ENCODE measurements around the gene GGT6. TPM values are rescaled to one million over a fixed set of nuclear protein-coding genes. Genes with fewer than 3 reads are reported as not detected.

The GGT6 gene
- total RNA-seq, 4 donors from 2014 or later, result 214 to 308 (median 283) TPM

DNA sequence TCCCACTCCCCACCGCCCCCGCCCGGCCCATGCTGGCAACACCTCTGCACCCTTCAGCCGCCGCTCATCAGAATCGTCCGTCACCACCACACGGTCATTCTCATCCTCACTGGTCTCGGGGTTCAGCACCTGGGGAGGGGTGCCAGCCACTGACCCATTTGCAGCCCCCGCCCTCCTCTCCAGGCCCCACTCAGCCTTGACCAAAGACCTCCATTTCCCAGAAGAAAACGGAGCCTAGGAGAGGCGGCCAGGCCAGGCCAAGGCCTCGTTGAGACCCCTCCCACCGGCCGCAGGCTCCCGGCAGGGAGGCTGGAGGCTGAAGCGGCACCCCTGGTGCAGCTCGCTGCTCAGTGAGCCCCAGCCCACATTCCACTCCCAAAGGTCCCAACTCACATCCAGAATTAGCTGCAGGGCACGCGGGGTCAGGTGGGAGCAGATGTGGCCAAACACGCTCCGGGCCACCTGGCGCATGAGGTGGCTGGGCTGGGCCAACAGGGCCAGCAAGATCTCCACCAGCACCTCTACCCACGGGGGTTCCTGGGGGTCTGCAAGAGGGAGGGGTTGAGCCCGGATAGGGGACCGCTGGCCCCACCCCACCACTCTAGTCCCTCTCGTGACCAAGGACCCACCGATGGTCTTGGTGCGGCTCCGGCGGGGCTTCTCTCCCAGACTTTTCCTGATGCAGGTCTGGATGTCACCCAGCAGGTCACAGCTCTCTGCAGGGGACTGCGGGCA is 15.0 kb downstream of the GGT6 start:
- Histone ChIP-seq H3K9me3 (no peaks in the 10 kb centered on the region), H3K36me3 (peaks cover 0 to 51% (median 10%) of the 10 kb centered on the region in 4 donors), H3K4me1 (no peaks in the 10 kb centered on the region), H3K27me3 (no peaks in the 10 kb centered on the region), H3K27ac (no peak overlapping the region), H3K4me3 (no peak overlapping the region)
- TF ChIP-seq POLR2AphosphoS5 (IDR thresholded peaks at IDR 0.05), result no peak
- no peak for TF ChIP-seq EP300 (IDR thresholded peaks at IDR 0.05; ENCODE audit: low read depth)
- TF ChIP-seq, protein P1, sequence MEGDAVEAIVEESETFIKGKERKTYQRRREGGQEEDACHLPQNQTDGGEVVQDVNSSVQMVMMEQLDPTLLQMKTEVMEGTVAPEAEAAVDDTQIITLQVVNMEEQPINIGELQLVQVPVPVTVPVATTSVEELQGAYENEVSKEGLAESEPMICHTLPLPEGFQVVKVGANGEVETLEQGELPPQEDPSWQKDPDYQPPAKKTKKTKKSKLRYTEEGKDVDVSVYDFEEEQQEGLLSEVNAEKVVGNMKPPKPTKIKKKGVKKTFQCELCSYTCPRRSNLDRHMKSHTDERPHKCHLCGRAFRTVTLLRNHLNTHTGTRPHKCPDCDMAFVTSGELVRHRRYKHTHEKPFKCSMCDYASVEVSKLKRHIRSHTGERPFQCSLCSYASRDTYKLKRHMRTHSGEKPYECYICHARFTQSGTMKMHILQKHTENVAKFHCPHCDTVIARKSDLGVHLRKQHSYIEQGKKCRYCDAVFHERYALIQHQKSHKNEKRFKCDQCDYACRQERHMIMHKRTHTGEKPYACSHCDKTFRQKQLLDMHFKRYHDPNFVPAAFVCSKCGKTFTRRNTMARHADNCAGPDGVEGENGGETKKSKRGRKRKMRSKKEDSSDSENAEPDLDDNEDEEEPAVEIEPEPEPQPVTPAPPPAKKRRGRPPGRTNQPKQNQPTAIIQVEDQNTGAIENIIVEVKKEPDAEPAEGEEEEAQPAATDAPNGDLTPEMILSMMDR (IDR thresholded peaks at IDR 0.05), result no peak
- no peak for TF ChIP-seq POLR2A (IDR thresholded peaks at IDR 0.05)
- intact Hi-C loops (cut with DNase I; ENCODE audit: low total_unique reads), result no loop called here
- DNase-seq, result no peak
- 93 to 100% methylated on average over 1 to 32 of the region's 32 CpGs for WGBS, 2 donors (ENCODE audit: low coverage in 1 of 2)
- in situ Hi-C loops (cut with MboI; ENCODE audit: low pct_ligation_motif_present in 1 of 4, low pct_unique_long_range_greater_than_20kb in 1 of 4, low sequenced_read_pairs in 3 of 4), result no loop called here

DNA sequence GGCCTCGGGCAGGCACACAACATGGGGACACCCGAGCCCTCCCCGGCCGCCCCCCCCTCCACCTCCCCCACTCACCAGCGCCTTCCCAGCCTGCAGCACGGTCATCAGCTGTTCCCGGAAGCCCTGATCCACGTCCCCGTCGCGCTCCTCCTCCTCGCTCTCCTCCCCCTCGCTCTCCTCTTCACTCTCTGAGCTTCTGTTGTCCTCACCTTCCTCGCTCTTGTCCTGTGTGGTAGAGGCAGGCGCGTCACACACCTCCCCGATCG is 15.5 kb downstream of the GGT6 start:
- in situ Hi-C loops (cut with MboI; ENCODE audit: low pct_ligation_motif_present in 1 of 4, low pct_unique_long_range_greater_than_20kb in 1 of 4, low sequenced_read_pairs in 3 of 4) (no loop called here), intact Hi-C loops (cut with DNase I; ENCODE audit: low total_unique reads) (no loop called here)
- no peaks in the 10 kb centered on the region for H3K4me1 ChIP-seq
- peaks cover 0 to 51% (median 8%) of the 10 kb centered on the region in 4 donors for H3K36me3 ChIP-seq
- WGBS, 2 donors (ENCODE audit: low coverage in 1 of 2), result 93 to 94% methylated on average over 3 to 15 of the region's 18 CpGs
- no peak overlapping the region for H3K27ac ChIP-seq
- H3K9me3 ChIP-seq, result no peaks in the 10 kb centered on the region
- DNase-seq, result no peak
- H3K27me3 ChIP-seq, result no peaks in the 10 kb centered on the region
- TF ChIP-seq POLR2AphosphoS5 (IDR thresholded peaks at IDR 0.05), result no peak
- TF ChIP-seq EP300 (IDR thresholded peaks at IDR 0.05; ENCODE audit: low read depth), result no peak
- TF ChIP-seq, protein P1 (IDR thresholded peaks at IDR 0.05), result no peak
- TF ChIP-seq POLR2A (IDR thresholded peaks at IDR 0.05), result no peak
- no peak overlapping the region for H3K4me3 ChIP-seq

DNA sequence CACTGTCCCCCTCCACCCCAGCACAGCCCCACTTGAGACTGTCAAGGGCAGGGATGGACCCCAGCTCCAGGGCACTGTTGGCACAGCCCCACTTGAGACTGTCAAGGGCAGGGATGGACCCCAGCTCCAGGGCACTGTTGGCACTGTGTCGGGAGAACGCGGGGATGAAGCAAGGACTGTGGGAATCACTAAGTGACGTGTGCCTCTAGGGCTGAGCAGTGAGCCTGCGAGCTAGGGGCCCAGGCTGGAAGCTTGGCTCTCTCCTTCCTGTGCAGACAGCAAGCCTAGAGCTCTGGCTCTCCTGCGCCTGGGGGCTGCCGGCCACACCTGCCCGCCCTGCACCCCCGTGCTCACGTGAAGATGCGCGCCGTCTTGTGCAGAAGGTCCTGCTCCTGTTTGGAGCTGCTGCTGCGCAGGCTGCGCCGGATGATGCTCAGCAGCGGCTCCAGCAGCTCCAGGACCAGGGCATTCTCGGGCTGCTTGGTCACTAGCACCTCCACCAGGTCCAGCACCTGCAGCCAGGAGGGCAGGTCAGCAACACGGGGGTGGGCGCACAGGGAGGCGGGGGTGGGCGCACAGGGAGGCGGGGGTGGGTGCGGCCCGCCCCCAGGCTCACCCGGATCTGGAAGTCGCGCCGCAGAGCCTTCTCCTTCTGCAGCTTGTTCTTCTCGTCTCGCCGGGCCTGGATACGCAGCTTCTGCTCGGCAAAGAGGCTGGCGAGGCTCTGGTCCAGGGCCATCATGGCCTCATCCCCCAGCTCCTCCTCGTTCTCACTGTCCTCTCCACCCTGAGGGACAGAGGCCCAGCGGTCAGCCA is 16.0 kb downstream of the GGT6 start:
- no peak overlapping the region for H3K4me3 ChIP-seq
- H3K27ac ChIP-seq, result no peak overlapping the region
- TF ChIP-seq, protein P1 (IDR thresholded peaks at IDR 0.05), result no peak
- no peak for TF ChIP-seq POLR2AphosphoS5 (IDR thresholded peaks at IDR 0.05)
- no peak for TF ChIP-seq POLR2A (IDR thresholded peaks at IDR 0.05)
- TF ChIP-seq EP300 (IDR thresholded peaks at IDR 0.05; ENCODE audit: low read depth), result no peak
- 94% methylated on average over 37 of the region's 37 CpGs; no CpG with 5 or more reads in 1 of the 2 donors for WGBS, 2 donors (ENCODE audit: low coverage in 1 of 2)
- intact Hi-C loops (cut with DNase I; ENCODE audit: low total_unique reads), result no loop called here
- no peaks in the 10 kb centered on the region for H3K4me1 ChIP-seq
- H3K36me3 ChIP-seq, result peaks cover 0 to 50% (median 10%) of the 10 kb centered on the region in 4 donors
- no peaks in the 10 kb centered on the region for H3K9me3 ChIP-seq
- in situ Hi-C loops (cut with MboI; ENCODE audit: low pct_ligation_motif_present in 1 of 4, low pct_unique_long_range_greater_than_20kb in 1 of 4, low sequenced_read_pairs in 3 of 4), result no loop called here
- no peaks in the 10 kb centered on the region for H3K27me3 ChIP-seq
- no peak for DNase-seq

DNA sequence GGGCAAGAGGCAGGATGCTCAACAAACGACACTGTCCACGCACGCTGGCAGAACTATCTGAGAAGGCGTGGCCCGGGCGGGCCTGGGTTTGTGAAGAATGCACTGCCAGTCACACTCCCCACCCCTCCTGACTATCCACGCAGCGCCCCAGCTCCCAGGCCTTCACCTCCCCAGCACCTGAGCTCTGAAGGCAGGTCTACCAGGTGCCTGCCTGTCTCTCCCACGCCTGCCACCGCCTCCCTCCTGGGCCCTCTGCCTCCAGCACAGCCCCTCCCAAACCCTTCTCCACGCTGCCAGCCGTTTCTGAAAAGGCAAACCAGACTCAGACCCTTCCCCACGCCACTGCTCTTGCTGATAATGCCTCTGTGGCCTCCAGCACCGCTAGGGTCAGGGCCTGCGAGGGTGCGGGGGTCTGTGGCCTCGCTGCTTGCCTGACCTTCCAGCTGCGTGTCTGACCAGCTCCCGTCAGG is 16.8 kb downstream of the GGT6 start:
- in situ Hi-C loops (cut with MboI; ENCODE audit: low pct_ligation_motif_present in 1 of 4, low pct_unique_long_range_greater_than_20kb in 1 of 4, low sequenced_read_pairs in 3 of 4), result no loop called here
- intact Hi-C loops (cut with DNase I; ENCODE audit: low total_unique reads), result no loop called here
- Histone ChIP-seq H3K4me3 (no peak overlapping the region), H3K4me1 (no peaks in the 10 kb centered on the region), H3K27me3 (no peaks in the 10 kb centered on the region), H3K9me3 (no peaks in the 10 kb centered on the region), H3K36me3 (peaks cover 0 to 48% (median 14%) of the 10 kb centered on the region in 4 donors), H3K27ac (no peak overlapping the region)
- no peak for DNase-seq
- WGBS, 2 donors (ENCODE audit: low coverage in 1 of 2), result 72 to 100% methylated on average over 1 to 19 of the region's 19 CpGs
- TF ChIP-seq POLR2A (IDR thresholded peaks at IDR 0.05) (no peak), POLR2AphosphoS5 (IDR thresholded peaks at IDR 0.05) (no peak), EP300 (IDR thresholded peaks at IDR 0.05; ENCODE audit: low read depth) (no peak)
- TF ChIP-seq, protein P1 (IDR thresholded peaks at IDR 0.05), result no peak
